Muscle layer of colon (tissue), 2 donors: ENCODE measurements around the gene ADAMTSL2.

ENCODE experiments used
- H3K27ac ChIP-seq: one replicate; pipeline ENCODE4 v1.7.0; 2013; ENCODE audit warnings: low read depth, mild to moderate bottlenecking, low read length, moderate library complexity
- H3K27me3 ChIP-seq, 2 donors: one replicate each; pipeline ENCODE4 v1.7.0; 2013; ENCODE audit warnings: low read length in 2 of 2, mild to moderate bottlenecking in 2 of 2; ENCODE audit not compliant: insufficient read depth in 2 of 2, control insufficient read depth in 1 of 2
- H3K36me3 ChIP-seq: one replicate; pipeline ENCODE4 v1.7.0; 2013; ENCODE audit warnings: mild to moderate bottlenecking, low read length; ENCODE audit not compliant: insufficient read depth
- H3K4me1 ChIP-seq: one replicate; pipeline ENCODE4 v1.7.0; 2013; ENCODE audit warnings: mild to moderate bottlenecking, low read length; ENCODE audit not compliant: insufficient read depth
- H3K4me3 ChIP-seq, 2 donors: one replicate each; pipeline ENCODE4 v1.7.0; 2013; ENCODE audit warnings: low read length in 2 of 2, low read depth in 1 of 2, mild to moderate bottlenecking in 1 of 2, moderate library complexity in 1 of 2
- H3K9ac ChIP-seq: one replicate; pipeline ENCODE4 v1.7.0; 2013; ENCODE audit warnings: low read length
- H3K9me3 ChIP-seq: one replicate; pipeline ENCODE4 v1.7.0; 2013; ENCODE audit warnings: mild to moderate bottlenecking, low read length
- donor health status: abdominal sarcoma.
- donor health status: Adenocarcinoma of cecum.

ADAMTSL2 gene

DNA sequence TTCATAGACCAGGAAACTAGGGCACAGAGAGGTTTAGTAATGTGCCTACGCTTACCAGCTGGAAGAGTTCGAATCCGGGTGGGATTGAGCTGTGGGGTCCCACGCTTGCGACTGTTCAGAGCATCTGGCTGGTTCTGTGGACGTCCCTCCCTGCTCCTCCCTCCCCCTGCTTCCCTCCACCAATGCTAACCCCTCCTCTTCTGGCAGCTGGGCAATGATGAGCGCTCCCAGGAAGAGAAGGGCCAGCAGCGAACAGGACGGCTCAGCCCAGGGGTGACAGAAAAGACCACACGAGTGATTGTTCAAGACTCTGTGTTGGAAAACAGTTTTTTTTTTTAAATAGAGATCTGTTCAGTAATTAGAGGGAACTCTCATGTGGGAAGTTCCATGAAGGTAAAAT lies 67.8 kb downstream of the ADAMTSL2 start:
- Histone ChIP-seq H3K4me3 (no peak overlapping the region), H3K9ac (no peak overlapping the region), H3K36me3 (no peaks in the 10 kb centered on the region), H3K27ac (no peak overlapping the region), H3K9me3 (peaks cover 3% of the 10 kb centered on the region), H3K27me3 (peaks cover 4 to 17% of the 10 kb centered on the region in 2 donors), H3K4me1 (no peaks in the 10 kb centered on the region)

DNA sequence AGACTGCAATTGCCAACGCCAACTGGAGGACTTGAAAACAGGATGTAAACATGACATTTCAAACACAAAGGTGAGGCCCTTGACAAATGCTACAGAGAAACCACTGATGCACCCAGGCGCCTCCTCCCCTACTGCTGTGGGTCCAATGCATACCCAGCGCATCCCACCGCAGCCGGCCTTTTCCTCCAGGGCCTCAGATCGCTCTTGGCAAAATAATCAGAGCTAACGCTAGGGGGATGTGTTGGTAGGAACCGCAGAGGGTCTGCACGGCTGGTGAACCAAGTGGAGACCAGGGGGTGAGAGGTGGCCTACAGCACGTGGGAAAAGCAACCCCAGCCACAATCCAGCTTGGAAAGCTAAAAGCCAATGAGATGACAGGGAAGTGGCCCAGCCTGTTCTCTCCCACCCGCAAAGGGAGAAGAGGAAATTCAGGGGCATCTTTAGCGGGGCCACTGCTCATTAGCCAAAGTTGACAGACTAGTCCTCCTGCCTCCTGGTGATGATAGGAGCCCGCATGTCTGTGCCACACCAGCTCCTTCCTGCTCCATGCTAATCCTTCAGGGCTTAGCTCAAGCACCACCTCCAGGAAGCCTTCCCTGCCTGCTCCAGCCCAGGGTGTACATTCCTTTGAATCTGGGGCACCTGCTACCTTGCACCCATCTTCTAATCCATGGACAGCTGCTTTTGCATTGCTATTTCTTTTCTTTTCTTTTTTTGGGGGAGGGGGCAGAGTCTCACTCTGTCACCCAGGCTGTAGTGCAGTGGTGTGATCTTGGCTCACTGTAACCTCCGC lies 68.8 kb downstream of the ADAMTSL2 start:
- Histone ChIP-seq H3K27me3 (peaks cover 8 to 27% of the 10 kb centered on the region in 2 donors), H3K4me1 (no peaks in the 10 kb centered on the region), H3K9me3 (no peaks in the 10 kb centered on the region), H3K27ac (no peak overlapping the region), H3K4me3 (no peak overlapping the region), H3K36me3 (no peaks in the 10 kb centered on the region), H3K9ac (no peak overlapping the region)

DNA sequence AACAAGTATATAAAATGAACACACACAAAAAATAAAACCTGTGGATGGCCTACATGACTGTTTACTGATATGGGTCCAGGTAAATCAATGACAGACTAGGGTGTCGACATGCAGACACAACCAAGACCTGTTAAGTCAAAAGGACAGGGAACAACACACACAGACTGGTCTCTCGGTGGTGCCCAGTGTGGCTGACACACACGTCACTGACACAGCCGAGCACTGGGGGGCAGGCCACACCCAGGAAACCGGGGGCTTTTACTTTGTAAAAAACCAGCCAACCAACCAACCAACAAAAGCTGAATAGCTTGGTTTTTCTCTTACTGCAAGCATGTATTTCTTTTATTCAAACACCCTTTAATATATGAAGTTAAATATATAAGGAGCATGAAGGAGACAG lies 69.7 kb downstream of the ADAMTSL2 start:
- no peaks in the 10 kb centered on the region for H3K4me1 ChIP-seq
- no peaks in the 10 kb centered on the region for H3K9me3 ChIP-seq
- no peak overlapping the region for H3K9ac ChIP-seq
- no peaks in the 10 kb centered on the region for H3K36me3 ChIP-seq
- H3K4me3 ChIP-seq = no peak overlapping the region
- H3K27ac ChIP-seq = no peak overlapping the region
- peaks cover 12 to 34% of the 10 kb centered on the region in 2 donors for H3K27me3 ChIP-seq

DNA sequence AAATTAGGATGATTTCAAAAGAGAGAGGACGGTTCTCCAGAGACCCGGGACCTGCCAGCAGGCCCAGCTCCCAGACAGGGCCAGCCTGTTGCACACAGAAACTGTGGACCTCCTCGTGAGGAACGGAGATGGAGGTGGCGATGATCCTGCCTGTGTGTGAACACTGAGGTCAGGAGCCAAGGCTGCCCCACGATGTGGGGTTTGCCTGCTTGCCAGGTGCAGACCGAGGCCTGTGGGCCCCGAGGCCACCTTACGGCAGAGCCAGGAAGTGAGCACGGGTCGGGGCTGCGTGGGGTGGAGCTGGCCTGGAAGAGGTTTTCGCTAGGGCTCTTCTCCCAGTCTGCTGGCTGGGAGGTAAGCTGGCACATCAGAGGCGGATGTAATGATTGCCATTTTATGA lies 70.4 kb downstream of the ADAMTSL2 start:
- Histone ChIP-seq H3K36me3 (no peaks in the 10 kb centered on the region), H3K4me1 (no peaks in the 10 kb centered on the region), H3K27me3 (peaks cover 17 to 38% of the 10 kb centered on the region in 2 donors), H3K9me3 (no peaks in the 10 kb centered on the region), H3K9ac (no peak overlapping the region), H3K27ac (no peak overlapping the region), H3K4me3 (no peak overlapping the region)

DNA sequence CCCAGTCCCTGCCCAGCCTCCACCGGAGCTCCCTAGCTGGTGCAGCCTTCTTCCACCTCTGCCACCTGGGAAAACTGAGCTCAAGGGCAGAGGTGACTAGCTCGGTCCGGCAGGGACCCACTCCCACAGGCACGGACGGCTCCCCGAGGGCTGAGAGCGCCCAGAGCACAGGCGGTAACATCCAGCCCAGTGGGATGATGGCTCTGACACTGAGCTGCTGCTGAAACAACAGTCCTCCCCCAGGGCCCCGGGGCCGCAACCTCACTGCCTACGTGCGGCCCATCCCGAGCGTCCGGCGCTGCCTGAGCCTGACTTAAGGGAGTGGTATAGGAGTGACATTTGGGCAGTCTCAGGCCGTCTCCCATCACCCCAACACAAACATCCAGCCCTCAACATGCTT lies 70.9 kb downstream of the ADAMTSL2 start:
- Histone ChIP-seq H3K9ac (no peak overlapping the region), H3K36me3 (no peaks in the 10 kb centered on the region), H3K9me3 (no peaks in the 10 kb centered on the region), H3K4me1 (no peaks in the 10 kb centered on the region), H3K27ac (no peak overlapping the region), H3K4me3 (no peak overlapping the region), H3K27me3 (peaks cover 19 to 42% of the 10 kb centered on the region in 2 donors)

DNA sequence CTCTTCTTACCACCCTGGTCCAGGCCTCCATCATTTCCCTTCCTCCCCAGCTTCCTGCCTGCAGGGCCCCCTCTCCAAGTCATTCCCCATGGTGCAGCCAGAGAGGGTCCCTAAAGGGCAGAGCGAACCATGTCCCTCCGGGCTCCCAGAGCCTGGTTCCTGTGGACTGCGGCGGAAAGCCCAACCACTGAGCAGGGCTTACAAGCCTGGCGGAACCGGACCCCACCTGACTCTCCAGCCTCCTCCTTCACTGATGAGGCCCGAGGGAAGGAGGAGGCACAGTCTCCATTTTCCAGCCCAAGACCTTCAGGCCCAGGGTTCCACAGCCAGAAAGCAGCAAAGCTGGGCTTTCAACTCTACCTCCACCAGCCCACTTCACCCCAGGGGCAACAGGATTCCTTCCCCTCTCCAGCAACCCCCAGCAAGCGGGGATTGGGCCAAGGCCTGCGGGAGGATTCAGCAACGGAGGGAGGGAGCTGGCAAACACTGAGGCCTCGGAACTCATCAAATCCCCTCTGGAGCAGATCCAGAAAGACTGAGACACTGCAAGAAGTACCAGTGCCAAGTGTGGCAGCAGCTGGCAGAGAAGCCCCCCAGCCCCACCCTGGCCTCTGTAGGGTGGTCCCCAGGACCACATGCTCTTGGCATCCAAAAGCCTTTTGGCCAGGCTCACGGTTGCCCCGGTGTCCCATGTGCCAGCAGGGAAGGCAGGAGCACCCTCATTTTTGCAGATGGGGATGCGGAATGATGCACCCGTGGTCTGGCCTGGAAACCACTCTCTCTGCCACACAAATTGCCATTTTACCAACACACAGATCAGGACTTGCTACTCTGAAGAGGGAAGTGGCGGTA lies 71.6 kb downstream of the ADAMTSL2 start:
- peaks cover 23 to 49% of the 10 kb centered on the region in 2 donors for H3K27me3 ChIP-seq
- no peak overlapping the region for H3K9ac ChIP-seq
- no peak overlapping the region for H3K4me3 ChIP-seq

DNA sequence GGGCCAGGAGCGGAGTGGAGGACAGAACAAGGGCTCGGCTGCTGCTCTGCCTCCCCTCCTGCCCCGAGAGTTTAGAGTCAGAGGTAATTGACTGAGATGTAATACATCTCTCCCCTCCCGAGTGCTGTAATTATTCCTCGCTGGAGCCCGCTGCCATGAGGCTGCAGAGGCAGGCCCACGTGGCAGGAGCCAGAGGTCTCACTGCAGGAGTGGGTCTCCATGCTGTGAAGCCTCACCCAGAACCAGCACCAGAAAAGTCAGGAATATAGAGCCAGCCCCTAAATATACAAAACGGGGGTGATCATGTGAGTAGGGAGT lies 72.2 kb downstream of the ADAMTSL2 start:
- no peak overlapping the region for H3K27ac ChIP-seq
- no peaks in the 10 kb centered on the region for H3K4me1 ChIP-seq
- no peaks in the 10 kb centered on the region for H3K9me3 ChIP-seq
- H3K4me3 ChIP-seq = no peak overlapping the region
- H3K27me3 ChIP-seq = peaks cover 24 to 51% of the 10 kb centered on the region in 2 donors
- no peak overlapping the region for H3K9ac ChIP-seq
- no peaks in the 10 kb centered on the region for H3K36me3 ChIP-seq

More for the DNA sequence above, 71.6 kb downstream of the ADAMTSL2 start:
- Histone ChIP-seq H3K27ac (no peak overlapping the region), H3K4me1 (no peaks in the 10 kb centered on the region), H3K9me3 (no peaks in the 10 kb centered on the region), H3K36me3 (no peaks in the 10 kb centered on the region)

DNA sequence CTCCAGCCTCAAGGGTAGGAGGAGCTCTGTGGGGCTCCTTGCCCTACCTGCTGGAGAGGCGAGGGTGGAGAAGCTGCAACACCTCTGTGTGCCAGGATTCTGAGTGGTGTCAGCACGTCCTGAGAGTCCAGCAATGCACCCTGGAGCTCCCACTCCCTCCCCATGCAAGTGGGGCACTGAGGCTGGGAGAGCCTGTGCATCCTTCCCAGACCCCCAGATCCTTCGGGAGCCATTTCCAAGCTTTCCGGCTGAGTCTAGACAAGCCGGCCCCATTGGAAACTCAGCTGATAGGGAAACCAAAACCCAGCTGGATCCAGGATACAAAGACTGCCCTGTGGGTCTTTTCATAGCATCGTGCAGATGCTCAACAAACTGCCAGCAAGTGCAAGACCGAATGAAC lies 72.9 kb downstream of the ADAMTSL2 start:
- Histone ChIP-seq H3K9me3 (no peaks in the 10 kb centered on the region), H3K4me3 (no peak overlapping the region), H3K36me3 (no peaks in the 10 kb centered on the region), H3K27me3 (peaks cover 24 to 51% of the 10 kb centered on the region in 2 donors), H3K4me1 (no peaks in the 10 kb centered on the region), H3K9ac (no peak overlapping the region), H3K27ac (no peak overlapping the region)

DNA sequence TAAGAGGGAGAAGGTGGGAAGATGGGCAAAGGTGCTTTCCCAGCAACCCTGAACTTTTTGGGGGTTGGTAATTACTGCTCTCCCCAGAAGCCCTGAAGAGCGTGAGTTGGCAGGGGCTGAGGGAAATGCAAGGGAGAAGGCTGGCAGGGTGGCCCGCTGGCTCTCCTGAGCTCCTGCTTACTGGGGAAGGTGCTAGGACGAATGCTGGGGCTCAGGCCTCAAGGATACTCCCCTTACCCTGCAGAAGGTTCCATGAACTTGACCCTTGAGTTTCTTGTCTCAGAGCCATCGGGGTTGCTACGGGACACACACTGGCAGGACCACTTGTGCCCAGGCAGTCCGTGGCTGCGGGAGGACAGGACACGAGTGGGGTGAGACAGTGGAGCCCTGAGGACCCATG lies 73.5 kb downstream of the ADAMTSL2 start:
- Histone ChIP-seq H3K9ac (no peak overlapping the region), H3K4me3 (no peak overlapping the region), H3K27me3 (peaks cover 24 to 51% of the 10 kb centered on the region in 2 donors)

DNA sequence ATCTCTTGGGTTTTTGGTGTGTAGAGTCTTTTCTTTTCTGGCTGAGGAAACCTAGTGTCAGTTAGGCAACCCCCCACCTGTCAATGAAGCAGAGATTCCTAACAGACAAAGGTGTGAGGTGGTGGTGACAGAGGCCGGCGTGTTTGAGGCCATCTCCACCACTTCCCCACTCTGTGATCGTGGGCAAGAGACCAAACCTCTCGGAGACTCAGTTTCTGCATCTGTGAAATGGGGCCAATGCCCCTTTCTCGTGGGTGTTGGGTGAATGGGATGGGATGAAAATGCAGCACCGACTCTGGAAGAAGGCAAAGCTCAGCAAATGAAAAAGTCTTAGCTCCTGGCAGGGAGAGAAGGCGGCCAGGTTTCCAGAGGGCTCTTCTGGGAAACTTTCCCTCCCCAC lies 73.9 kb downstream of the ADAMTSL2 start:
- H3K27ac ChIP-seq = no peak overlapping the region
- peaks cover 24 to 51% of the 10 kb centered on the region in 2 donors for H3K27me3 ChIP-seq
- no peaks in the 10 kb centered on the region for H3K4me1 ChIP-seq
- H3K9me3 ChIP-seq = no peaks in the 10 kb centered on the region
- no peak overlapping the region for H3K9ac ChIP-seq
- no peaks in the 10 kb centered on the region for H3K36me3 ChIP-seq
- no peak overlapping the region for H3K4me3 ChIP-seq

More for the DNA sequence above, 73.5 kb downstream of the ADAMTSL2 start:
- Histone ChIP-seq H3K36me3 (no peaks in the 10 kb centered on the region), H3K4me1 (no peaks in the 10 kb centered on the region), H3K27ac (no peak overlapping the region), H3K9me3 (no peaks in the 10 kb centered on the region)

DNA sequence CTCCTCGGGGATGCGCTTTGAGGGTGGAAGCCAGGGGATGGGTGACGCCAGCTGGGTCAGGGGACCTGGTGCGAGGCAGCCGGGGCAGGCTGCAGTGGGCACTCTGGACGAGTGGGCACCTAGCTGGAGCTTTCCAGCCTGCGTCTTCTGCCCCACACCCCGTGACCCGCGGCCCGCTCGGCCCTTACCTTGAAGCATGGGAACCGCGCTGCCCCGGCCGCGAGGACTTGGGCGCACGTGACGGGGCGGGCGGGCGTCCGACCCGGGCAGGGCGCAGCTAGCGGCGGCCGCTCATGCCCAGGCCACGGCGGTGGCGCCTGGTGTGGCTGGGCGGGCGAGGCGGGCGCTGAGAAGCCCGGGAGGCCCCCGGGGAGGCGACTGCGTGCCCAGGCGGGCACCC lies 74.4 kb downstream of the ADAMTSL2 start:
- H3K4me1 ChIP-seq = no peaks in the 10 kb centered on the region
- no peak overlapping the region for H3K27ac ChIP-seq
- no peak overlapping the region for H3K4me3 ChIP-seq
- H3K9me3 ChIP-seq = no peaks in the 10 kb centered on the region
- H3K9ac ChIP-seq = no peak overlapping the region
- peaks cover 24 to 51% of the 10 kb centered on the region in 2 donors for H3K27me3 ChIP-seq
- H3K36me3 ChIP-seq = no peaks in the 10 kb centered on the region
